ENCODE measurements around the gene NACAD.

The NACAD gene

DNA sequence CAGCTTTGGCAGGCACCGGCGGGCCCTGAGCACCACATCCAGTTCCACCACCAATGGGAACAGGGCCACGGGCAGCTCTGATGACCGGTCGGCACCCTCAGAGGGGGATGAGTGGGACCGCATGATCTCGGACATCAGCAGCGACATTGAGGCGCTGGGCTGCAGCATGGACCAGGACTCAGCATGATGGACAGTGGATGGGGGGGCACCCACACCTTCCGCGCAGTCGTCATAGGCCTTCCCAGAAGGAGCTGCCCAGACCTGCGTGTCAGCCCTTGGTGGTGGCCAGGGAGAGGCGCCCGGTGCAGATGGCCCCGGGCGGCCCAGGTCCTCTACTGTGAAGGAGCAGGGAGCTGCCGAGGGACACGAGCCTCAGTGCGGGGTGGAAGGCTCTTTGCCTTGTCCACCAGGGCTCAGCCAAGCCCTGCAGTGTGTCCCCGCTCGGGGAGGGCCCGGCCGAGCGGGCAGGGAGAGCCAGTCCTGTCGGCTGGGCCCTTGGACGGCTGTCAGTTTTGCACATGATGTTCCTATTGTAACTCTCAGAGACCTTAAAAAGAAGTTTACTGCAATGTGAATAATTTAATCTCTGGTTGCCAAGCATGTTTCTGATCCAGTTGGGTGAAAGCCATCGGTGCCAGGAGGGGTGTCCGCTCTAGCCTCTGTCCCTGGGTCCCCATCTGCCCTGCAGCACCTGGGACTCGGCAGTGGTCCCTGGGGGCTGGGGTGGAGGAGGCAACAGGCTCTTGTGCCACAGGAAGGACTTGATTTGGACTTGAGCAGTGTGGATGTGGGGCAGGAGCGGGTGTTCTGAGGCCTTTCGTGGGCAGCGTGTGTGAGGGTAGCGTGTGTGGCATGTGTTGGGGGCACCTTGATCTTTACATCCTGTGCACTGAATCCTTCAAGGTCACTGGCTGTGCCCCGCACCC, 12.6 kb downstream of the NACAD start:
- Histone ChIP-seq H3K27me3 (ENCODE audit: control insufficient read depth, insufficient read depth, low read length) (no peaks in the 10 kb centered on the region), H3K4me1 (ENCODE audit: control insufficient read depth, insufficient read depth, low read length) (peaks cover 4% of the 10 kb centered on the region), H3K9me3 (ENCODE audit: control insufficient read depth, insufficient read depth, low read length) (no peaks in the 10 kb centered on the region), H3K9ac (ENCODE audit: low read depth, low read length) (no peak overlapping the region), H3K36me3 (ENCODE audit: control insufficient read depth, insufficient read depth, low read length) (peaks cover 32% of the 10 kb centered on the region), H3K4me3 (ENCODE audit: low read depth, low read length) (no peak overlapping the region)

DNA sequence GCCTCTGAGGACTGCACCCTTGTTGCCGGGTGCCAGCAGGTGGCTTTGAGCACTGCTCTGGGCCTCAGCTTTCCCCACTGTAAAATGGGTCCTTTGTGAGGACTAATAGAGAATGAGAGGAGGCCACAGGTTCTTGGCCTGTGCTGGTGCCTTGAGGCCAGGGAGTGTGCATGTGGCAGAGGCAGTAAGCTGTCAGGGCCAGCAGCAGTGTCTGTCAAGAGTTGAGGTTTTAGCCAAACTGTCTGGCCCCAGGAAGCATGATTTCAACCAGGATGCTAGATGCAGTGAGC, 13.5 kb downstream of the NACAD start:
- no peak overlapping the region for H3K4me3 ChIP-seq (ENCODE audit: low read depth, low read length)
- H3K9ac ChIP-seq (ENCODE audit: low read depth, low read length): no peak overlapping the region
- no peaks in the 10 kb centered on the region for H3K27me3 ChIP-seq (ENCODE audit: control insufficient read depth, insufficient read depth, low read length)
- peaks cover 26% of the 10 kb centered on the region for H3K36me3 ChIP-seq (ENCODE audit: control insufficient read depth, insufficient read depth, low read length)
- peaks cover 4% of the 10 kb centered on the region for H3K4me1 ChIP-seq (ENCODE audit: control insufficient read depth, insufficient read depth, low read length)
- no peaks in the 10 kb centered on the region for H3K9me3 ChIP-seq (ENCODE audit: control insufficient read depth, insufficient read depth, low read length)

GRCh38 chr7:45074528-45075354, 14.0 kb downstream of the NACAD start:
- H3K9me3 ChIP-seq (ENCODE audit: control insufficient read depth, insufficient read depth, low read length): no peaks in the 10 kb centered on the region
- peaks cover 29% of the 10 kb centered on the region for H3K36me3 ChIP-seq (ENCODE audit: control insufficient read depth, insufficient read depth, low read length)
- peaks cover 4% of the 10 kb centered on the region for H3K4me1 ChIP-seq (ENCODE audit: control insufficient read depth, insufficient read depth, low read length)
- H3K4me3 ChIP-seq (ENCODE audit: low read depth, low read length): no peak overlapping the region
- H3K27me3 ChIP-seq (ENCODE audit: control insufficient read depth, insufficient read depth, low read length): no peaks in the 10 kb centered on the region
- no peak overlapping the region for H3K9ac ChIP-seq (ENCODE audit: low read depth, low read length)

- Histone ChIP-seq H3K4me1 (ENCODE audit: control insufficient read depth, insufficient read depth, low read length) (peaks cover 4% of the 10 kb centered on the region), H3K9me3 (ENCODE audit: control insufficient read depth, insufficient read depth, low read length) (no peaks in the 10 kb centered on the region), H3K4me3 (ENCODE audit: low read depth, low read length) (no peak overlapping the region), H3K9ac (ENCODE audit: low read depth, low read length) (no peak overlapping the region), H3K27me3 (ENCODE audit: control insufficient read depth, insufficient read depth, low read length) (no peaks in the 10 kb centered on the region), H3K36me3 (ENCODE audit: control insufficient read depth, insufficient read depth, low read length) (peaks cover 30% of the 10 kb centered on the region)
Observed at GRCh38 chr7:45073786-45074527, 14.8 kb downstream of the NACAD start.

DNA sequence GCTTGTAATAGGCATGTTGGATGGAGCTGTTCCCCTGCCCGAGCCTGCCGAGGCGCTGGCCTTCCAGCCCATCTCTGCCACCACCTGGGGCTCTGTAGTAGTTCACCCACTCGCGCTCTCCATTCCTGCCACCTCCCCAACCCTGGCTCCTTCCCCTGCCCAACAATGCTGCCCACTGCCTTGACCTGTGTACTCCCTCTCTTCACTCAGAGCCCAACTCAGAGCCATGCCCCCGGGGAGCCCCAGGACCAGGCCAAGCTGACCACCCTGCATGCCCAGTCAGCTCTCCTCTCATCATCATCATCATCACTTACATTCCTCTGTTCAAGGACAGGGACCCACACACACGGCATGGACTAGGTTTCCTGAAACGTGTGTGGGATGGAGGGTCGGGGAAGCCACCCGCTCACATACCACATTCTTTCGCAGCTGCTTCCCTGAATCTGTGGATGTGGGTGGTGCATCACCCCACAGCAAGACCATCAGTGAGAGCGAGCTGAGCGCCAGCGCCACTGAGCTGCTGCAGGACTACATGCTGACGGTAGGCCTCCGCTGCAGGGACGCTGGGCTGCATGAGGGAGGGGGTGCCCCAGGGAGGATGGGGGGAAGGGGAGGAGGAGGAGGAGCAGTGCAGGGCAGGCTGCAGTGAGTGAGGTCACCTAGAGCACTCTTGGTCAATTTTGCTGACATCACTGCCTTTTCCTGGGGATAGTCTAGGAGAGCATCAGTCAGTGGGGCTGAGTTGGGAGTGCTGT, 15.6 kb downstream of the NACAD start:
- H3K9ac ChIP-seq (ENCODE audit: low read depth, low read length): no peak overlapping the region
- peaks cover 4% of the 10 kb centered on the region for H3K4me1 ChIP-seq (ENCODE audit: control insufficient read depth, insufficient read depth, low read length)
- no peak overlapping the region for H3K4me3 ChIP-seq (ENCODE audit: low read depth, low read length)
- no peaks in the 10 kb centered on the region for H3K9me3 ChIP-seq (ENCODE audit: control insufficient read depth, insufficient read depth, low read length)
- peaks cover 30% of the 10 kb centered on the region for H3K36me3 ChIP-seq (ENCODE audit: control insufficient read depth, insufficient read depth, low read length)
- no peaks in the 10 kb centered on the region for H3K27me3 ChIP-seq (ENCODE audit: control insufficient read depth, insufficient read depth, low read length)

DNA sequence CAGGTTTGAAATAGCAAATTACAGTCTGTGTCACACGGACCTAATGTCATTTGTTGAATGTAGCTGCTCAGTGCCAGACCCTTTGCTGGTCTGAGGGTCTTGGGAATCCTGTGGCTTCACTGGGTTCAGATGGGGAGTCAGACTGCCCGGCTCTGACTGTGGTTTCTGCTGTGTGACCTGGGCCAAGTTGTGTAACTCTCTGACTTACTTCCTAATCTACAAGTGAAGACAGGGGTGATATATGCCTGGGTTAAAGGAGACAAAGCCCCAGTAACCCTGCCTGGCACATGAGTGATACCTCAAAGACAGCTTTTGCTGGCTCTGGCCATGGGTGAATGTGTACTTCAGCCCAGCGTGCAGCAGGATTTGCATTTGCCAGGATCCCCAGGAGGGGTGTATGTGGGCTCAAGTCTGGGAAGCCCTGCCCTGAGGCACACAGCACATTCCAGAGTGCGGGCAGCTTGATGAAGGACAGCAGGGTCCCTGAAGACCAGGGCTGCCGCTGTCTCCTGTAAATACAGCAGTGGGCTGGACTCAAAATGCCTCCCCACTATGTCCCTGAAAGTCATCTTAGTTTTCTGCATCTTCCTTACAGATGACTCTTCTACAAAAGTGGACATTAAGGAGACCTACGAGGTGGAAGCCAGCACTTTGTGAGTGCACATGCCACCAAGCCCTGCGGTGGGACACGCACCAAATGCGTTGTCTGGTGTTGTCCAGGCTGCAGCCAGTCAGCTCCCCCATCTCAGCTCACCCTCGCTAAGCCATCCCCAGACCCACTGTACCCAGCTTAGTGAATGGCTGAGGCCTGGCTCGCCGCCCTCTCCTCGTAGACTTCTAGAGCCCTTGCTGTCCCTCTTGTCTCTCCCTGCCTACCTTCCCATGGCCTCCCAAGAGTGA, 16.4 kb downstream of the NACAD start:
- Histone ChIP-seq H3K36me3 (ENCODE audit: control insufficient read depth, insufficient read depth, low read length) (peaks cover 26% of the 10 kb centered on the region), H3K9ac (ENCODE audit: low read depth, low read length) (no peak overlapping the region), H3K27me3 (ENCODE audit: control insufficient read depth, insufficient read depth, low read length) (no peaks in the 10 kb centered on the region), H3K4me1 (ENCODE audit: control insufficient read depth, insufficient read depth, low read length) (peaks cover 4% of the 10 kb centered on the region), H3K4me3 (ENCODE audit: low read depth, low read length) (no peak overlapping the region), H3K9me3 (ENCODE audit: control insufficient read depth, insufficient read depth, low read length) (no peaks in the 10 kb centered on the region)

GRCh38 chr7:45071528-45071927, 17.2 kb downstream of the NACAD start:
- Histone ChIP-seq H3K27me3 (ENCODE audit: control insufficient read depth, insufficient read depth, low read length) (no peaks in the 10 kb centered on the region), H3K4me1 (ENCODE audit: control insufficient read depth, insufficient read depth, low read length) (peaks cover 4% of the 10 kb centered on the region), H3K9me3 (ENCODE audit: control insufficient read depth, insufficient read depth, low read length) (no peaks in the 10 kb centered on the region), H3K4me3 (ENCODE audit: low read depth, low read length) (no peak overlapping the region), H3K36me3 (ENCODE audit: control insufficient read depth, insufficient read depth, low read length) (peaks cover 26% of the 10 kb centered on the region), H3K9ac (ENCODE audit: low read depth, low read length) (no peak overlapping the region)

DNA sequence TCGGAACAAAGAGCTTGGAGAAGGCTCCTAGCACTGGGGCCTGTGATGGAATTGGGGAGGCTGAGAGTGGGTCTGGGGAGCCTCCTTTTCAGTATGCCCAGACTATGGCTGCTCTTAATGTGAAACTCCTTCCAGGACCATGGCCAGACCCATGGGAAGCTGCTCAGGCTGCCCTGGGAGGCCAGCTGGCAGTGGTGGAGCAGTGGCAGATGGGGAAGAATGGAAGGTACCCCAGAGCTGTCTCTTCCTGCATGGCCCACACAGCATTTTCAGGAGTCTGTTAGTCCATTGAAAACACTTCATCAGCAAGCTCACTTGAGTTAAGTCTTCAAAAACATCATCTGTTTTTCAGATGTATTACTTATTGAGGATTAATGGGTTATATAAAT, 18.5 kb downstream of the NACAD start:
- no peaks in the 10 kb centered on the region for H3K9me3 ChIP-seq (ENCODE audit: control insufficient read depth, insufficient read depth, low read length)
- no peaks in the 10 kb centered on the region for H3K27me3 ChIP-seq (ENCODE audit: control insufficient read depth, insufficient read depth, low read length)
- H3K4me1 ChIP-seq (ENCODE audit: control insufficient read depth, insufficient read depth, low read length): peaks cover 4% of the 10 kb centered on the region
- H3K9ac ChIP-seq (ENCODE audit: low read depth, low read length): no peak overlapping the region
- peaks cover 14% of the 10 kb centered on the region for H3K36me3 ChIP-seq (ENCODE audit: control insufficient read depth, insufficient read depth, low read length)
- no peak overlapping the region for H3K4me3 ChIP-seq (ENCODE audit: low read depth, low read length)

- no peaks in the 10 kb centered on the region for H3K9me3 ChIP-seq (ENCODE audit: control insufficient read depth, insufficient read depth, low read length)
- H3K36me3 ChIP-seq (ENCODE audit: control insufficient read depth, insufficient read depth, low read length): peaks cover 11% of the 10 kb centered on the region
- H3K4me1 ChIP-seq (ENCODE audit: control insufficient read depth, insufficient read depth, low read length): peaks cover 4% of the 10 kb centered on the region
- H3K9ac ChIP-seq (ENCODE audit: low read depth, low read length): no peak overlapping the region
- H3K27me3 ChIP-seq (ENCODE audit: control insufficient read depth, insufficient read depth, low read length): no peaks in the 10 kb centered on the region
- H3K4me3 ChIP-seq (ENCODE audit: low read depth, low read length): no peak overlapping the region
Observed at GRCh38 chr7:45069444-45070253, 19.1 kb downstream of the NACAD start.

All from iPS-15b (cell line).